ENCODE measurements around the gene ERICH3.
A peak's percentile ranks its signal among the peaks of the same experiment; 100 is the strongest.

Gene ERICH3, protein sequence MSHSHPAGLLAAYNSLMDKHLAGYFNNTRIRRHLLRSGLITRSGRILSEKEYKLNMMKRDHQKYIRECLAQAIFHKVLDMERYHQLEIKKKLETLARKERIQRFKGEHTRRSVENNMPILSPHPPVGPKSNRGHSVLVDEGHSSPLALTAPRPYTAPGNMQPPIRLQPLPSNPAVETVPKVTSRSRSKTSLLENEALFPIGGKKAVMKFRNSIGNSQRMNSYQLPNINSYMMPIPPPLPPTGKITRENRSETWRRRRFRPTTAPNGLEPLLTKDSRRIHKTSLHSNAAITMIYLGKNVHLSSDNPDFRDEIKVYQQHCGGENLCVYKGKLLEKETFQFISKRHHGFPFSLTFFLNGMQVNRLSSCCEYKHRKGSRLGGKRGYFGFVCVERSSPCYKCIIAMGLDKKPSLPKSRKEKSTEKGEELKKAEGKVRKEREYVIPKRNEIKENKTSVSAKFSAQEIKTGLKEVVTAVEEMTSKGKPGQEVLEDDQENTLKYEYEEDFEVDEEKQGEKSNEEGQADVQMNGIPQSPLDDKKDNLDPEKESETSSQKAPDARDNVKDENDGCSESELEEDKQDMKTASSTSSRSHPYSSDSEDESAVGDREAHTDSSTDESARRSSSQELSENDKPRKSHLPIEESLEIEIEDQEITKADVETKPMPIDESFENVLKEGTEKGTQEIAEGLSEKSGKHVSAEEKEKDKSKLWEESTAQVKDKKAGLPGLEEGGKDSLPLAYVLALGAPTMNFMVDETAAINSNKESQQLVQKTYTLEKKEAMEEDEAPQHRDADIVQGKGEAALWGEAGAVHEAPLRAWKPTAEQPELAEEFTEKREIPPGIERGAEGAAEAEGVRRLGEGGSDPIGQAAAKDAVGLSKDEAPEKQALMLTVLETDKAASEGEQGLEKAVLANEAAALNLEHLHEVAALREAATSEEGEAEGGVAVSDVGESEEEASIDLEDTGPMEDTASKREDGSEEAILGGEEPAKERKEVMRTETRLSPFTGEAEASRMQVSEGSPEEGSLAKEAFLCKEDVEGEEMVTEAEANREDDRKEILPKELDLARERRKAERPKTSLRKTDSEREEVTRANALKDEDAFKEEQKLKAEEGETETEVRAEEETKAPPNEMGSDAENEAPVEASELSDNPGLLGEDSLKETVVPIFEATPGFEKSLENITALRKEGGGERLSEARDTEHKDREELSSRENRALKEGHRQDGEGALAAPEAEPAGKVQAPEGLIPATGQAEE (N-terminal part only)

DNA sequence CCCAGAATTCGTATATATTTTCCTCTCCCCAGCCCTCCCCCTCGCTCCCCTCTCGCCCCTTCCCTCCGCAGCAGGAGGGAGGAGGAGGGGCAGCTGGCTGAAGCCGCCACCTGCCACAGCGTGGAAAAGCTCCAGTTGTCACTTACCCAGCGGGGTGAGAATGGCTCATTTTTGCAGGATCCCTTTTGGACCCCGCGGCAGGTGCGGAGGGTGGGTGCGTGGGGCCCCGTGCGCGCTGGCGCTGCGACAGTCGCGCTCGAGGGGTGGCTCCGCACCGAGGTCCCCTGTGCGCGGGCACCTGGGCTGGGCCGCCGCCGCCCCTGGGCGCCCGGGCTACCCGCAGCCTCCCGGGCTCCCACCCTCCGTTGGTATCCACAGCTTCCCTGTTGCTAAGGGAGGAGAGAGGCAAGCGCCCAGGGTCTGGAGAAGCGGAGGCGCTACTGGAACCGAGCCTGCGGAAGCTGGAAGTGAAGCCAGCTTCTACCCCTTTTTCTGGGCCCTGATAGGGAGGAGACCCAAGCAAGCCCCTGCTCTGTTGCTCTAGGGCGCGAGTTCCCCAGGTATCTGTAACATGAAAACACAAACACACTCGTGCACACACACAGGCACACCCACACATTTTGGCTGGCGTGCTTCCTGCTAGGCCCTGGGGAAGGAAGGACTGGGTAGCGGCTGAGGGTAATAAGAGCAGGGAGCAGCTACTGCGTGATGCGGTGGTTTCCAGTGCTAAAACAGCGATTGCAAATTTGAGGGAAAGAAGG is at the start of gene ERICH3:
Gene ERICH3, minus strand, starts transcription at position 442 of the 761 bp plus-strand sequence. Its CDS starts 273 bp downstream, at position 169.
- no peaks in the 10 kb centered on the region; the same call in 1 of the 2 replicates for H3K27me3 ChIP-seq (replicated peaks; ENCODE audit: control insufficient read depth, insufficient read depth, low read length)
- no peaks in the 10 kb centered on the region for H3K36me3 ChIP-seq (ENCODE audit: control insufficient read depth, insufficient read depth, low read length)
- peak; percentile 6 for DNase-seq (ENCODE audit: extremely low read depth, insufficient read length)
- TF ChIP-seq, protein P1, sequence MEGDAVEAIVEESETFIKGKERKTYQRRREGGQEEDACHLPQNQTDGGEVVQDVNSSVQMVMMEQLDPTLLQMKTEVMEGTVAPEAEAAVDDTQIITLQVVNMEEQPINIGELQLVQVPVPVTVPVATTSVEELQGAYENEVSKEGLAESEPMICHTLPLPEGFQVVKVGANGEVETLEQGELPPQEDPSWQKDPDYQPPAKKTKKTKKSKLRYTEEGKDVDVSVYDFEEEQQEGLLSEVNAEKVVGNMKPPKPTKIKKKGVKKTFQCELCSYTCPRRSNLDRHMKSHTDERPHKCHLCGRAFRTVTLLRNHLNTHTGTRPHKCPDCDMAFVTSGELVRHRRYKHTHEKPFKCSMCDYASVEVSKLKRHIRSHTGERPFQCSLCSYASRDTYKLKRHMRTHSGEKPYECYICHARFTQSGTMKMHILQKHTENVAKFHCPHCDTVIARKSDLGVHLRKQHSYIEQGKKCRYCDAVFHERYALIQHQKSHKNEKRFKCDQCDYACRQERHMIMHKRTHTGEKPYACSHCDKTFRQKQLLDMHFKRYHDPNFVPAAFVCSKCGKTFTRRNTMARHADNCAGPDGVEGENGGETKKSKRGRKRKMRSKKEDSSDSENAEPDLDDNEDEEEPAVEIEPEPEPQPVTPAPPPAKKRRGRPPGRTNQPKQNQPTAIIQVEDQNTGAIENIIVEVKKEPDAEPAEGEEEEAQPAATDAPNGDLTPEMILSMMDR (IDR thresholded peaks at IDR 0.05; ENCODE audit: insufficient read depth, low read length, poor library complexity, severe bottlenecking): no peak
- H3K4me3 ChIP-seq (replicated peaks; ENCODE audit: low read depth, low read length): peak within 1 kb of the TSS; percentile 36

DNA sequence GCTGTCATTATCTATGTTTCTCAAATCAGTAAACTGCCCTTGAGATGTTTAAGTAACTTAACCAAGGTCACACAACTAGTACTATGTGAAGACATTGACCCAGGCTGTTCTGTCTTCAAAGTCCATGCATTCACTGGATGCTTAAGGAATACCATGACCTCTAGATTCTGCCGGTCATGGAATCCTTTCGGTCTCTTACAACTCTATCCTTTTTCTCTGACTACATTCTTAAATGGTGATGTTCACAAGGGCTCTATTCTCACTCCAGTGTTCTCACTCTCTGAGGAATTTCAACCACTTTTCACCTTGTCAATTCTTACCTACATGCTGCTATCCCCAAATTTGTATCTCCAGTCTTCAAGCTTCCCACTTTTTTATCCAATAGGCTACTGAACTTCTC is 44.0 kb upstream of the ERICH3 start:
- H3K36me3 ChIP-seq (ENCODE audit: control insufficient read depth, insufficient read depth, low read length): no peaks in the 10 kb centered on the region; the same call in none of the 2 replicates
- TF ChIP-seq, protein P1 (IDR thresholded peaks at IDR 0.05; ENCODE audit: insufficient read depth, low read length, poor library complexity, severe bottlenecking): no peak
- H3K4me3 ChIP-seq (replicated peaks; ENCODE audit: low read depth, low read length): no peak overlapping the region
- no peak for DNase-seq (ENCODE audit: extremely low read depth, insufficient read length)
- H3K27me3 ChIP-seq (replicated peaks; ENCODE audit: control insufficient read depth, insufficient read depth, low read length): no peaks in the 10 kb centered on the region

DNA sequence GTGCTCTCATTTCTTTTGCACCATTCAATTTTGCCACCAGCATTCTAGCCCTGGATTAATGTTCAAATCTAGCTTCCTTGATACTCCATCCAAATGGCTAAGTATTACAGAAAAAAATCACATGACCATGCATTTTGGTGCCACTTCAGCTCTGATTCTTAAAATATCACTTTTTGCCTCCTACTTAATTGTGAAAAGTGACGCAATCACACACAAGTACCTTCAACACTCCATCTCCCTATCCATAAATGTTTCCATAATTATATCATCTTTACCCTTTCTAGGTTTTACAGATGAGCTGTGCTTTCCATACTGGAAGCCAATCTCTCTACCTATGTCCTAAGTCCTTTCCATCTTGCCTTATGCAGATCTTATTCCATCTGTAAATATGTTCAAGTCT is 43.2 kb upstream of the ERICH3 start:
- Histone ChIP-seq H3K27me3 (replicated peaks; ENCODE audit: control insufficient read depth, insufficient read depth, low read length) (no peaks in the 10 kb centered on the region), H3K4me3 (replicated peaks; ENCODE audit: low read depth, low read length) (no peak overlapping the region), H3K36me3 (ENCODE audit: control insufficient read depth, insufficient read depth, low read length) (no peaks in the 10 kb centered on the region; the same call in none of the 2 replicates)
- TF ChIP-seq, protein P1 (IDR thresholded peaks at IDR 0.05; ENCODE audit: insufficient read depth, low read length, poor library complexity, severe bottlenecking): no peak
- no peak for DNase-seq (ENCODE audit: extremely low read depth, insufficient read length)

DNA sequence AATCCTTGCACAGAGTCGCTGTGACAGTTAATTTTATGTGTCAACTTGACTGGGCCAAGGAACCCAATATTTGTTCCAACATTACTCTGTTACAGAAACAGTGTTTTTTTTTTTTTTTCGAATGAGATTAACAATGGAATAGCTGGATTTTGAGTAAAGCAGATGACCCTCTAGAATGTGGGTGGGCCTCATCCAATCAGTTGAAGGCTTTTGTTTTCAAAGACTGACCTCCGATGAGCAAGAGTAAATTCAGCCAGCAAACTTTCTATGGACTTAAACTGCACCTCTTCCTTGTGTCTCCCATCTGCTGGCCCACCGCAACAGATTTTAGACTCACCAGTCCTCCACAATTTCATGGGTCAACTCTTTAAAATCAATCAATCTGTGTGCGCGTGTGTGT is 42.2 kb upstream of the ERICH3 start:
- DNase-seq (ENCODE audit: extremely low read depth, insufficient read length): no peak
- TF ChIP-seq, protein P1 (IDR thresholded peaks at IDR 0.05; ENCODE audit: insufficient read depth, low read length, poor library complexity, severe bottlenecking): no peak
- H3K27me3 ChIP-seq (replicated peaks; ENCODE audit: control insufficient read depth, insufficient read depth, low read length): no peaks in the 10 kb centered on the region
- H3K36me3 ChIP-seq (ENCODE audit: control insufficient read depth, insufficient read depth, low read length): no peaks in the 10 kb centered on the region; the same call in none of the 2 replicates
- no peak overlapping the region for H3K4me3 ChIP-seq (replicated peaks; ENCODE audit: low read depth, low read length)

DNA sequence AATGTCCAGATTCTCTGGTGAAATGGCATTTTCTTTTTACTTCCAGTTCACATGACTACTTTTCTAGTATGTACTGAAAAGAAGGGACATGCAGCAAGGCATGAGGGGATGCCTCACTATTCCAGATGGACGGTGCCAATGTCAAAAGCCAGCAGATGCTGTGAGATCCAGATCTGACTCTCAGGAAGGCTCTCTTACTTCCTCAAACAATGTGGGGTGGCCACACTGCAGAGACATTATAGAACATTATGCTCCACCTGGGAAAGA is 41.6 kb upstream of the ERICH3 start:
- no peaks in the 10 kb centered on the region for H3K27me3 ChIP-seq (replicated peaks; ENCODE audit: control insufficient read depth, insufficient read depth, low read length)
- TF ChIP-seq, protein P1 (IDR thresholded peaks at IDR 0.05; ENCODE audit: insufficient read depth, low read length, poor library complexity, severe bottlenecking): no peak
- H3K4me3 ChIP-seq (replicated peaks; ENCODE audit: low read depth, low read length): no peak overlapping the region
- no peak for DNase-seq (ENCODE audit: extremely low read depth, insufficient read length)
- no peaks in the 10 kb centered on the region; the same call in none of the 2 replicates for H3K36me3 ChIP-seq (ENCODE audit: control insufficient read depth, insufficient read depth, low read length)
